ENCODE measurements around the gene GALNS. TPM values are rescaled to one million over a fixed set of nuclear protein-coding genes. Genes with fewer than 3 reads are reported as not detected.

The GALNS gene
- total and polyA plus RNA-seq, 2 of the 8 experiments (the other 6 are each of a cell fraction or from before 2014, with no cell fraction given): 8.9 to 17.8 TPM

DNA sequence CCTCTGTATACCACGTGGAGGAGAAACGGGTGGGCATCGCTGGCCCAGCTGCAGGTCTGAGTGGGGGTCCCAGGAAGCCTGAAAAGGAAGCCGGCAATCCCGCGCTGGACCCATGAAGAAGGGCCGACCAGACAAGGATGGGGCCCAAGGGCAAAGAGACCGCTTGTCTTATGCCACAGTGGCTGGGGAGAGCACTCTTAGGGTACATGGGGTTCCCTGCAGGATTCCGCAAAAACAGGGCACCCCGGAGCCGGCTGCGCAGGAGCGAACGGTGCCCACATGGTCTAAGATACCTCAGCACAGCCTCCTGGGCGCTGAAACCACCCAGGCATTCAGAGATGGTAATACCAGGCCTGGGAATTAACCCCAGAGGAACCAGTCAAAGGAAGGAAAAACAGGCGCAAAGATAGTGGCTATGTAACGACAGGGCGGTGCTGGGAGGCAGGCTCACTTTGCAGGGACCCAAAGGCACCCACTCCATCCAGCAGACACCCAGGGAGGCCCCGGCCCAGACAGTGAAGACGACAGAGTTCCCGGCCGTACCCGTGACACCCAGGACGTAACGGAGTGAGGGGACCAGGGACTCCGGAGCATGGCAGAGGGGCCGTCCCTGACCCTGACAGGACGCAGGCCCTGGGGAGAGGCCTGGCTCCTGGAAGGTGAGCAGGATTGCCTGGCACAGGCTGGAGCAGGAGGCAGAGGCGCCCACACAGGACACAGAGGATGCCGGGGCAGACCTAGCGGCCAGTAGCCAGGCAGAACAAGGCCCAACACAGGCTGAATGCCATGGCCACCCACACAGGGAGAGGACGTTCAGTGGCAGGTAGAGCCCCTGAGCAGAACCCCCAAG is 82.0 kb downstream of the GALNS start (continued):
- TF ChIP-seq SIX5 (IDR thresholded peaks at IDR 0.05; ENCODE audit: low read depth, low read length) (no peak), TBP (IDR thresholded peaks at IDR 0.05; ENCODE audit: low read depth, low read length) (no peak), CHD2 (IDR thresholded peaks at IDR 0.05; ENCODE audit: low read length) (no peak), CBX5 (IDR thresholded peaks at IDR 0.05; ENCODE audit: low read depth, low read length) (no peak), SP2 (IDR thresholded peaks at IDR 0.05; ENCODE audit: low read length) (no peak), EP300 (IDR thresholded peaks at IDR 0.05; ENCODE audit: borderline replicate concordance in 1 of 2, low read depth in 2 of 2, low read length in 2 of 2) (no peak)
- TF ChIP-seq, protein P1, sequence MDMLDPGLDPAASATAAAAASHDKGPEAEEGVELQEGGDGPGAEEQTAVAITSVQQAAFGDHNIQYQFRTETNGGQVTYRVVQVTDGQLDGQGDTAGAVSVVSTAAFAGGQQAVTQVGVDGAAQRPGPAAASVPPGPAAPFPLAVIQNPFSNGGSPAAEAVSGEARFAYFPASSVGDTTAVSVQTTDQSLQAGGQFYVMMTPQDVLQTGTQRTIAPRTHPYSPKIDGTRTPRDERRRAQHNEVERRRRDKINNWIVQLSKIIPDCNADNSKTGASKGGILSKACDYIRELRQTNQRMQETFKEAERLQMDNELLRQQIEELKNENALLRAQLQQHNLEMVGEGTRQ (IDR thresholded peaks at IDR 0.05; ENCODE audit: low read length): no peak
- TF ChIP-seq, protein P2, sequence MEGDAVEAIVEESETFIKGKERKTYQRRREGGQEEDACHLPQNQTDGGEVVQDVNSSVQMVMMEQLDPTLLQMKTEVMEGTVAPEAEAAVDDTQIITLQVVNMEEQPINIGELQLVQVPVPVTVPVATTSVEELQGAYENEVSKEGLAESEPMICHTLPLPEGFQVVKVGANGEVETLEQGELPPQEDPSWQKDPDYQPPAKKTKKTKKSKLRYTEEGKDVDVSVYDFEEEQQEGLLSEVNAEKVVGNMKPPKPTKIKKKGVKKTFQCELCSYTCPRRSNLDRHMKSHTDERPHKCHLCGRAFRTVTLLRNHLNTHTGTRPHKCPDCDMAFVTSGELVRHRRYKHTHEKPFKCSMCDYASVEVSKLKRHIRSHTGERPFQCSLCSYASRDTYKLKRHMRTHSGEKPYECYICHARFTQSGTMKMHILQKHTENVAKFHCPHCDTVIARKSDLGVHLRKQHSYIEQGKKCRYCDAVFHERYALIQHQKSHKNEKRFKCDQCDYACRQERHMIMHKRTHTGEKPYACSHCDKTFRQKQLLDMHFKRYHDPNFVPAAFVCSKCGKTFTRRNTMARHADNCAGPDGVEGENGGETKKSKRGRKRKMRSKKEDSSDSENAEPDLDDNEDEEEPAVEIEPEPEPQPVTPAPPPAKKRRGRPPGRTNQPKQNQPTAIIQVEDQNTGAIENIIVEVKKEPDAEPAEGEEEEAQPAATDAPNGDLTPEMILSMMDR (IDR thresholded peaks at IDR 0.05; ENCODE audit: control extremely low read depth in 1 of 3, insufficient read depth in 1 of 3, low read depth in 1 of 3, low read length in 3 of 3): no peak
